ENCODE results near the gene IL17A. TPM values are rescaled to one million over a fixed set of nuclear protein-coding genes. Genes with fewer than 3 reads are reported as not detected.

Gene IL17A
- total RNA-seq, 1 experiment from 2014 or later, result not detected

DNA sequence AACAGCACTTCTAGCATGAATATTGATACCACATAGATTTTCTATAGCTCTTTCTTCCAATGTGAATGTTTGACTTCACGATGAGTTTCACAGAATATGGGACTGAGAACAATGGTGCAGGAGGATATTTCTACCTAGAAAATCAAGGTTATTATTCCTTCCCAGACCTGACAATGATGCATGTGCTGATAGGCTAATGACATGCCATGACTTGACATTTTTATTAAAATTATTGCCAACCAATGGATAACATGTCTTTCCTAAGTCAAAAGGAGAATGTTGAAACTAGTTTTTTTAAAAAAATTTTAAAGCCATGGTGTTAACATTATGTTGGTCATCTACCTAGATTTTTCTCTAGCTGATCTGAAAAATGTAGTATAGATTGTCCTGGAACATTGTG lies 923 bp downstream of the IL17A start:
- TF ChIP-seq CTCF (IDR thresholded peaks at IDR 0.05; ENCODE audit: insufficient read depth in 1 of 2, low read depth in 1 of 2, low read length in 1 of 2, severe bottlenecking in 1 of 2, unreplicated experiment in 1 of 2), result no peak
- CTCF ChIA-PET, result interaction anchor here (0.6 kb wide), 1 partner anchor 47 kb away, joined by 3 read pairs; no protein-coding TSS in a partner anchor
- intact Hi-C loops (cut with micrococcal nuclease; ENCODE audit: unreplicated experiment), result no loop called here
- H3K27me3 ChIP-seq (replicated peaks; ENCODE audit: control insufficient read depth, insufficient read depth, low read length), result no peaks in the 10 kb centered on the region
- H3K4me3 ChIP-seq (ENCODE audit: low read depth, low read length), result no peak overlapping the region
- Mint-ChIP-seq H3K4me3 (ENCODE audit: unreplicated experiment) (no peak overlapping the region), H3K4me1 (ENCODE audit: low read depth, unreplicated experiment) (peaks cover 6% of the 10 kb centered on the region), H3K27ac (ENCODE audit: unreplicated experiment) (no peak overlapping the region), H3K9me3 (ENCODE audit: unreplicated experiment) (no peaks in the 10 kb centered on the region), H3K27me3 (ENCODE audit: insufficient read depth, unreplicated experiment) (peaks cover 29% of the 10 kb centered on the region), H3K36me3 (ENCODE audit: insufficient read depth, unreplicated experiment) (no peaks in the 10 kb centered on the region)
- POLR2A ChIA-PET, result no interaction called here
- no peaks in the 10 kb centered on the region for H3K4me1 ChIP-seq
- DNase-seq, result no peak
- no peaks in the 10 kb centered on the region for H3K9me3 ChIP-seq
- no TSS peak for BruUV-seq (replicated peaks)
- H3K36me3 ChIP-seq (ENCODE audit: control insufficient read depth, insufficient read depth, low read length), result no peaks in the 10 kb centered on the region

GRCh38 chr6:52189974-52190373 lies 3.8 kb downstream of the IL17A start:
- no peak for DNase-seq
- no TSS peak for BruUV-seq (replicated peaks)
- Mint-ChIP-seq H3K4me1 (ENCODE audit: low read depth, unreplicated experiment) (peaks cover 9% of the 10 kb centered on the region), H3K36me3 (ENCODE audit: insufficient read depth, unreplicated experiment) (no peaks in the 10 kb centered on the region), H3K4me3 (ENCODE audit: unreplicated experiment) (no peak overlapping the region), H3K27me3 (ENCODE audit: insufficient read depth, unreplicated experiment) (peaks cover 13% of the 10 kb centered on the region), H3K9me3 (ENCODE audit: unreplicated experiment) (no peaks in the 10 kb centered on the region), H3K27ac (ENCODE audit: unreplicated experiment) (no peak overlapping the region)
- ChIA-PET POLR2A (no interaction called here), CTCF (no interaction called here)
- intact Hi-C loops (cut with micrococcal nuclease; ENCODE audit: unreplicated experiment), result no loop called here
- Histone ChIP-seq H3K4me1 (no peaks in the 10 kb centered on the region), H3K27me3 (replicated peaks; ENCODE audit: control insufficient read depth, insufficient read depth, low read length) (no peaks in the 10 kb centered on the region), H3K4me3 (ENCODE audit: low read depth, low read length) (no peak overlapping the region), H3K9me3 (no peaks in the 10 kb centered on the region), H3K36me3 (ENCODE audit: control insufficient read depth, insufficient read depth, low read length) (no peaks in the 10 kb centered on the region)
- no peak for TF ChIP-seq CTCF (IDR thresholded peaks at IDR 0.05; ENCODE audit: insufficient read depth in 1 of 2, low read depth in 1 of 2, low read length in 1 of 2, severe bottlenecking in 1 of 2, unreplicated experiment in 1 of 2)

- no TSS peak for BruUV-seq (replicated peaks)
- ChIA-PET POLR2A (no interaction called here), CTCF (interaction anchor here (0.6 kb wide), 1 partner anchor 133 kb away, joined by 6 read pairs; no protein-coding TSS in a partner anchor)
- no peaks in the 10 kb centered on the region for H3K4me1 ChIP-seq
- DNase-seq, result no peak
- H3K9me3 ChIP-seq, result no peaks in the 10 kb centered on the region
- Mint-ChIP-seq H3K4me3 (ENCODE audit: unreplicated experiment) (no peak overlapping the region), H3K27me3 (ENCODE audit: insufficient read depth, unreplicated experiment) (peaks cover 13% of the 10 kb centered on the region), H3K4me1 (ENCODE audit: low read depth, unreplicated experiment) (peaks cover 9% of the 10 kb centered on the region), H3K9me3 (ENCODE audit: unreplicated experiment) (no peaks in the 10 kb centered on the region), H3K36me3 (ENCODE audit: insufficient read depth, unreplicated experiment) (no peaks in the 10 kb centered on the region), H3K27ac (ENCODE audit: unreplicated experiment) (no peak overlapping the region)
- H3K27me3 ChIP-seq (replicated peaks; ENCODE audit: control insufficient read depth, insufficient read depth, low read length), result no peaks in the 10 kb centered on the region
- H3K36me3 ChIP-seq (ENCODE audit: control insufficient read depth, insufficient read depth, low read length), result no peaks in the 10 kb centered on the region
- no peak for TF ChIP-seq CTCF (IDR thresholded peaks at IDR 0.05; ENCODE audit: insufficient read depth in 1 of 2, low read depth in 1 of 2, low read length in 1 of 2, severe bottlenecking in 1 of 2, unreplicated experiment in 1 of 2)
- intact Hi-C loops (cut with micrococcal nuclease; ENCODE audit: unreplicated experiment), result no loop called here
- H3K4me3 ChIP-seq (ENCODE audit: low read depth, low read length), result no peak overlapping the region
These were observed 4.2 kb downstream of the IL17A start for GRCh38 chr6:52190409-52190808.
